HL-60 (cell line): ENCODE results near the gene ALK.

ENCODE experiments used
- CTCF ChIP-seq: IDR thresholded peaks from one replicate; pipeline ENCODE4 v1.5.1; 2011; ENCODE audit warnings: low read length, control low read depth, inconsistent platforms; ENCODE audit not compliant: insufficient read depth
- GABPA ChIP-seq: IDR thresholded peaks from 2 replicates; pipeline ENCODE4 v1.6.1; 2012; ENCODE audit warnings: low read depth
- POLR2AphosphoS5 ChIP-seq: IDR thresholded peaks from 2 replicates; pipeline ENCODE4 v1.6.1; 2012; ENCODE audit warnings: low read depth
- REST ChIP-seq: IDR thresholded peaks from 2 replicates; pipeline ENCODE4 v1.6.1; 2012; ENCODE audit warnings: low read depth; ENCODE audit not compliant: insufficient replicate concordance
- SPI1 ChIP-seq: IDR thresholded peaks from 2 replicates; pipeline ENCODE4 v1.6.1; 2012; ENCODE audit warnings: low read depth, mild to moderate bottlenecking, borderline replicate concordance

- TF ChIP-seq REST (no peak), CTCF (no peak), POLR2AphosphoS5 (no peak), GABPA (no peak), SPI1 (no peak)
These were observed 671.6 kb downstream of the ALK start for GRCh38 chr2:29249666-29250253.
